Gastroesophageal sphincter (tissue), 3 donors: ENCODE measurements around the gene EEA1.

ENCODE experiments used
- POLR2A ChIP-seq, 2 donors: fragments of 450-650 bp; IDR thresholded peaks; one replicate each; pipeline ENCODE4 v1.6.1; 2017; ENCODE audit warnings: antibody characterized with exemption in 2 of 2, mild to moderate bottlenecking in 2 of 2, moderate library complexity in 1 of 2
- POLR2AphosphoS5 ChIP-seq: sonication (generic); formaldehyde crosslinking; IDR thresholded peaks from one replicate; pipeline ENCODE4 v1.6.1; 2017; ENCODE audit warnings: antibody characterized with exemption
- TF ChIP-seq, protein P1 (sequence below), 4 experiments: fragments of 200-600 bp in 2 of 4; fragments of 450-650 bp in 2 of 4; sonication (generic) in 1 of 4; IDR thresholded peaks; one replicate each; pipeline ENCODE4 v1.5.1; 2017 to 2019; ENCODE audit warnings: antibody characterized with exemption in 4 of 4, mild to moderate bottlenecking in 2 of 4, moderate library complexity in 2 of 4

DNA sequence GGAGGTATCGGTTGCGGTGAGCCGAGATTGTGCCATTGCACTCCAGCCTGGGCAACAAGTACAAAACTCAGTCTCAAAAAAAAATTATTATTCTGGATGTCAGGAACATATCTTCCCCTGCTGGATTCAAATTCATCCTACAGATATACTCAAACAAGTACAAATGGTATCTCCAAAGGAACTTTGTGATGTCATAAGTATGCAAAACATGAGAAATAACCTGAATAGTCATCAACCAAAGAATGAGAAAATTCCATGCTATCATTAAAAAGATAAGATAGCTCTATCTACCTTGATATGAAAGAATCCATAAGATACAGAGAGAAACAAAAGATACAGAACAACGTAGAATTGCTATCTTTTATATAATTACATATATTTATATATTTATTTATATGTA, 67.7 kb downstream of the EEA1 start:
- TF ChIP-seq, protein P1, sequence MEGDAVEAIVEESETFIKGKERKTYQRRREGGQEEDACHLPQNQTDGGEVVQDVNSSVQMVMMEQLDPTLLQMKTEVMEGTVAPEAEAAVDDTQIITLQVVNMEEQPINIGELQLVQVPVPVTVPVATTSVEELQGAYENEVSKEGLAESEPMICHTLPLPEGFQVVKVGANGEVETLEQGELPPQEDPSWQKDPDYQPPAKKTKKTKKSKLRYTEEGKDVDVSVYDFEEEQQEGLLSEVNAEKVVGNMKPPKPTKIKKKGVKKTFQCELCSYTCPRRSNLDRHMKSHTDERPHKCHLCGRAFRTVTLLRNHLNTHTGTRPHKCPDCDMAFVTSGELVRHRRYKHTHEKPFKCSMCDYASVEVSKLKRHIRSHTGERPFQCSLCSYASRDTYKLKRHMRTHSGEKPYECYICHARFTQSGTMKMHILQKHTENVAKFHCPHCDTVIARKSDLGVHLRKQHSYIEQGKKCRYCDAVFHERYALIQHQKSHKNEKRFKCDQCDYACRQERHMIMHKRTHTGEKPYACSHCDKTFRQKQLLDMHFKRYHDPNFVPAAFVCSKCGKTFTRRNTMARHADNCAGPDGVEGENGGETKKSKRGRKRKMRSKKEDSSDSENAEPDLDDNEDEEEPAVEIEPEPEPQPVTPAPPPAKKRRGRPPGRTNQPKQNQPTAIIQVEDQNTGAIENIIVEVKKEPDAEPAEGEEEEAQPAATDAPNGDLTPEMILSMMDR (IDR thresholded peaks at IDR 0.05): no peak
- TF ChIP-seq POLR2A (IDR thresholded peaks at IDR 0.05) (no peak), POLR2AphosphoS5 (no peak)
